SK-N-SH treated with all-trans-retinoic acid at 6 μM for 48 hours (cell line): Measurements from ENCODE around the gene CLPSL2.

Experiments used
- ATAC-seq: fragments of 200-7000 bp; cut with Tn5 transposase; 3 replicates; pipeline ENCODE4 v1.9.1; 2020; ENCODE audit warnings: mild to moderate bottlenecking, moderate library complexity
- ARNTL ChIP-seq: fragments of 450-650 bp; formaldehyde crosslinking; IDR thresholded peaks from 2 replicates; pipeline ENCODE4 v1.5.0; 2020; ENCODE audit warnings: low read depth, mild to moderate bottlenecking, moderate library complexity, borderline replicate concordance
- CREB5 ChIP-seq: fragments of 250-450 bp; sonication (Bioruptor Pico); IDR thresholded peaks from 2 replicates; pipeline ENCODE4 v1.5.1; 2020; ENCODE audit warnings: low read depth, mild to moderate bottlenecking, moderate library complexity
- CSDC2 ChIP-seq: fragments of 250-450 bp; sonication (Bioruptor Pico); IDR thresholded peaks from 2 replicates; pipeline ENCODE4 v1.5.0; 2020; ENCODE audit warnings: mild to moderate bottlenecking, moderate library complexity
- CSRNP3 ChIP-seq: fragments of 250-450 bp; sonication (Bioruptor Pico); IDR thresholded peaks from 2 replicates; pipeline ENCODE4 v1.5.1; 2021; ENCODE audit warnings: mild to moderate bottlenecking, moderate library complexity
- ESRRG ChIP-seq: fragments of 250-450 bp; sonication (Bioruptor Pico); IDR thresholded peaks from 2 replicates; pipeline ENCODE4 v1.6.1; 2021; ENCODE audit warnings: mild to moderate bottlenecking
- ISL1 ChIP-seq: fragments of 250-450 bp; sonication (Bioruptor Pico); IDR thresholded peaks from 2 replicates; pipeline ENCODE4 v2.1.2; 2022; ENCODE audit warnings: mild to moderate bottlenecking, moderate library complexity
- OSR1 ChIP-seq: fragments of 250-450 bp; sonication (Bioruptor Pico); IDR thresholded peaks from 2 replicates; pipeline ENCODE4 v1.8.0; 2022; ENCODE audit warnings: moderate library complexity, mild to moderate bottlenecking, inconsistent platforms
- POU6F1 ChIP-seq: fragments of 250-450 bp; sonication (Bioruptor Pico); IDR thresholded peaks from 2 replicates; pipeline ENCODE4 v1.8.0; 2021; ENCODE audit warnings: low read depth, mild to moderate bottlenecking, moderate library complexity, borderline replicate concordance
- PPARA ChIP-seq: fragments of 250-450 bp; sonication (Bioruptor Pico); IDR thresholded peaks from 2 replicates; pipeline ENCODE4 v1.5.0; 2020; ENCODE audit warnings: mild to moderate bottlenecking, borderline replicate concordance
- RARB ChIP-seq: fragments of 250-450 bp; sonication (Bioruptor Pico); IDR thresholded peaks from 2 replicates; pipeline ENCODE4 v1.8.0; 2021; ENCODE audit warnings: mild to moderate bottlenecking, moderate library complexity
- SNAI2 ChIP-seq: fragments of 250-450 bp; sonication (Bioruptor Pico); IDR thresholded peaks from 2 replicates; pipeline ENCODE4 v1.5.0; 2020; ENCODE audit warnings: mild to moderate bottlenecking, moderate library complexity
- TCF4 ChIP-seq: fragments of 250-450 bp; sonication (Bioruptor Pico); IDR thresholded peaks from 2 replicates; pipeline ENCODE4 v1.8.0; 2021; ENCODE audit warnings: mild to moderate bottlenecking, moderate library complexity, borderline replicate concordance
- TOX ChIP-seq: fragments of 250-450 bp; sonication (Bioruptor Pico); IDR thresholded peaks from 2 replicates; pipeline ENCODE4 v1.8.0; 2021; ENCODE audit warnings: mild to moderate bottlenecking, moderate library complexity, borderline replicate concordance
- ZFP3 ChIP-seq: fragments of 250-450 bp; sonication (Bioruptor Pico); IDR thresholded peaks from 2 replicates; pipeline ENCODE4 v1.5.0; 2020; ENCODE audit warnings: mild to moderate bottlenecking, moderate library complexity
- ZFP30 ChIP-seq: fragments of 450-650 bp; formaldehyde crosslinking; IDR thresholded peaks from 2 replicates; pipeline ENCODE4 v1.5.0; 2022; ENCODE audit warnings: mild to moderate bottlenecking, moderate library complexity
- ZNF70 ChIP-seq: fragments of 450-650 bp; formaldehyde crosslinking; IDR thresholded peaks from 2 replicates; pipeline ENCODE4 v1.5.0; 2020; ENCODE audit warnings: mild to moderate bottlenecking, moderate library complexity
- ZNF8 ChIP-seq: fragments of 450-650 bp; formaldehyde crosslinking; IDR thresholded peaks from 2 replicates; pipeline ENCODE4 v1.5.0; 2020; ENCODE audit warnings: mild to moderate bottlenecking, moderate library complexity

The CLPSL2 gene

GRCh38 chr6:35736253-35736894, 40.0 kb upstream of the CLPSL2 start:
- peak; percentile 65 for ATAC-seq
- TF ChIP-seq ZFP30 (no peak), ARNTL (CRISPR knock-in tag) (no peak), ZNF70 (CRISPR knock-in tag) (no peak), ZFP3 (CRISPR knock-in tag) (no peak), ZNF8 (CRISPR knock-in tag) (no peak), OSR1 (CRISPR knock-in tag) (no peak), POU6F1 (CRISPR knock-in tag) (no peak), SNAI2 (CRISPR knock-in tag) (no peak), PPARA (no peak), CSRNP3 (CRISPR knock-in tag) (no peak)

DNA sequence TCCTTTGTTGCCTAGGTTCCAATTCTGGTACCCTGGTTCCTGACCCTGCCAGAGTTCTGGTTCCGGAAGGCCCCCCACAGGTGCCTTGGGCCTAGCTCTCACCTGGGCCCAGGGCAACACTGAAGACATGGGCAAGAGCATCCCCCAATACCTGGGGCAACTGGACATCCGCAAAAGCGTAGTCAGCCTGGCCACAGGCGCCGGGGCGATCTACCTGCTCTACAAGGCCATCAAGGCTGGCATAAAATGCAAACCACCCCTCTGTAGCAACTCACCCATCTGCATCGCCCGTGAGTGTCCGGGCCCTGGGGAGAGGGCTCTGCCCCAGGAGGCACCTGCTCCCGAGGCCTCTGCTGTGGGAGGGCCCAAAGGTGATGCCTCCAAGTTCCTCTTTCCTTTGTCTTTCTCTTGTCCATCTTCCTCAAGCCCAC, 39.4 kb upstream of the CLPSL2 start, which contains the start of gene ARMC12:
ARMC12 (plus strand) TSS at position 51 of the 431 bp plus-strand sequence; CDS start at position 128, 77 bp downstream.
- ATAC-seq, result peak; percentile 3; the same call in 1 of the 3 replicates
- TF ChIP-seq OSR1 (CRISPR knock-in tag) (no peak), ISL1 (no peak), ZFP3 (CRISPR knock-in tag) (no peak), TOX (CRISPR knock-in tag) (no peak), CSRNP3 (CRISPR knock-in tag) (no peak), ARNTL (CRISPR knock-in tag) (no peak), SNAI2 (CRISPR knock-in tag) (no peak), ZFP30 (no peak), RARB (CRISPR knock-in tag) (no peak), ESRRG (CRISPR knock-in tag) (no peak), ZNF8 (CRISPR knock-in tag) (no peak)
- TF ChIP-seq, all 23 proteins: peak for 0

DNA sequence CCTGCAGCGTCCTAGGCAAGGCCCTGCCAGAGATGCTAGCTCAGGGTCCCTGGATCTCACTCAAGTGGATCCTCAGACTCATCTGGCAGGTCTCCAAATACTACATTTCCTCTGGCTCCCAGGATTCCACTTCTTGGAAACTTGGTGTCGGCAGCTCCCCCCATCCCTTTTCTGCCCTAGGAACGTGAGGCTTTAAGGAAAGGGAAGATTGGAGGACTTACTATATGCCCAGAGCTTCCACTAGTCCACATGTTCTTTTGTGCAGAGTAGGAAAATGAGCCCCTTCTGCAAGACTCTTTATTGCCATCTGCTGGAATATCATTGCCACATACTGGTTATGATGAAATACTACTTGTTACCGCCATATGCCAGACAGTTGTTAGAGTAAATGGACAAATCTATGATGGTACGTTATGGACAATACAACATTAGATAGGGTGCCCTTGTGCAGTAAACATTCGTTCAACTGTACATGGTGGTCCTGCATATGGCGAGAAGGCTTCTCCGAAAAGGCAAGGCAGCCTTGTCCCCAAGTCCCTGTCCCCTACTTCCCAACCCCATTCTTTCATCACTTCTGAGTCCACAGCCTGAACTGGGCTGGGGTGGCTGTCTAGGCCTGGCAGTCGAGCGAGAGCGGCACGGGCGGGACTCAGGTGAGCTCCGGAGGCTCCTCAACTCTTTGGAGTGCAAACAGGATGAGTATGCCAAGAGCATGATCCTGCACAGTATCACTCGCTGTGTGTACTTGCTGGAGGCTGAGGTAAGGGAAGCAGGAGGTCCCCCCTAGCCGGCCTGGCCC, 38.8 kb upstream of the CLPSL2 start:
- TF ChIP-seq CREB5 (CRISPR knock-in tag) (no peak), CSDC2 (CRISPR knock-in tag) (no peak), ESRRG (CRISPR knock-in tag) (no peak), POU6F1 (CRISPR knock-in tag) (no peak), ZFP3 (CRISPR knock-in tag) (no peak), CSRNP3 (CRISPR knock-in tag) (no peak), TCF4 (CRISPR knock-in tag) (no peak)
- ATAC-seq, result peak; percentile 92
